ENCODE results near the gene PTPN21.
"Not testable (repeated sequence)": the region's sequence is repeated elsewhere in the genome, so short reads cannot be mapped to it uniquely, and the experiment has no call there.

PTPN21 gene

DNA sequence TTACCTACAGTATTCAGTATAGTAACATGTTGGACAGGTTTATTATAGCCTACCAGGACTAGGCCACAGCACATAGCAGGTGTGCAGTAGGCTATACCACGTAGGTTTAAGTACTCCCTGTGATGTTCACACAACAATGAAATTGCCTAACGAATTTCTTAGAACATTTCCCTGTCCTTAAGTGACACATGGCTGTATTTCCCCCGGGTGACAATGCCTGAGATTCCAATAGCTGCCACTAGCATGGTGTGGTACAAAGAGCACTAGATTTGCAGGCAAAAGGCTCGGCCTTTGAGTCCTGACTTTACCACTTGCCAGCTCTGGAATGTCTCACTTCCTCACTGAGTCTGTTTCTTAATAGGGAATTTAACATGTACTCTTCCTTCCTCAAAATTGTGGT, 19.7 kb downstream of the PTPN21 start (continued):
- no peak for TF ChIP-seq ZNF513 (tag by site-specific recombination; IDR thresholded peaks at IDR 0.05)
- no peak for TF ChIP-seq RBAK (tag by site-specific recombination; IDR thresholded peaks at IDR 0.05)
- no peak for TF ChIP-seq ZNF76 (tag by site-specific recombination; IDR thresholded peaks at IDR 0.05; ENCODE audit: borderline replicate concordance, low read depth)
- no peak for TF ChIP-seq ZNF501 (tag by site-specific recombination; IDR thresholded peaks at IDR 0.05)
- no peak for TF ChIP-seq SCRT2 (tag by site-specific recombination; IDR thresholded peaks at IDR 0.05)

DNA sequence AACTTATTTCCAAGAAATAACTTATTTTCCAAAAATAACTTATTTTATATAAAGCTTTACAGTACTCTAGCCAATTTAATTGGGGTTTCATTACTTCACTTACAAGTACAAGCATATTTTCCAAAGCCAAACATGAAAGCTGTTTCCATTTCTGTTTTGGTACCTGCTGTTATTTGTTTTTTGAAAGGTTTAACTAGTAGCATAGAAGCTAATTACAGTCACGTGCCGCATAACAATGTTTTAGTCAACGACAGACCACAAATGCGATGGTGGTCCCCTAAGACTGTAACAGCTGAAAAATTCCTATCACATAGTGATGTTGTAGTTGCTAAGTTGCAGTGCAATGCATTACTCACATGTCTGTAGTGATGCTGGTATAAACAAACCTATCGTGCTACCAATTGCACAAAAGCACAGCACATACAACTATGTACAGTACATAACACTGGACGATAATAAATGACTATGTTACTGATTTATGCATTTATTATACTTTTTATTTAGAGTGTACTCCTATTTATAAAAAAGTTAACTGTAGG, 21.7 kb downstream of the PTPN21 start:
- Histone ChIP-seq H3K27ac (ENCODE audit: extremely low read depth, low read depth, low read length) (no peak overlapping the region), H3K36me3 (ENCODE audit: control insufficient read depth in 2 of 2, insufficient read depth in 1 of 2, low read length in 2 of 2) (peaks cover 0 to 9% of the 10 kb centered on the region in 2 experiments; a peak in 2 of 3 replicates), H3K4me3 (ENCODE audit: low read depth, low read length) (no peak overlapping the region), H3K4me1 (ENCODE audit: control insufficient read depth, insufficient read depth, low read length) (peaks cover 3% of the 10 kb centered on the region; the same call in 1 of the 2 replicates), H3K9me3 (ENCODE audit: control insufficient read depth, insufficient read depth, low read depth, low read length) (no peaks in the 10 kb centered on the region)
- ChIA-PET CTCF (no interaction called here), POLR2A (no interaction called here)
- no peak for TF ChIP-seq ZNF266 (tag by site-specific recombination; IDR thresholded peaks at IDR 0.05; ENCODE audit: low read depth)
- TF ChIP-seq ZNF404 (tag by site-specific recombination; IDR thresholded peaks at IDR 0.05): no peak
- no peak for TF ChIP-seq ZNF623 (tag by site-specific recombination; IDR thresholded peaks at IDR 0.05)
- no peak for TF ChIP-seq ZBTB20 (tag by site-specific recombination; IDR thresholded peaks at IDR 0.05)
- no peak for TF ChIP-seq ZNF324 (tag by site-specific recombination; IDR thresholded peaks at IDR 0.05)
- no peak for TF ChIP-seq BCL11B (tag by site-specific recombination; IDR thresholded peaks at IDR 0.05; ENCODE audit: low read depth)
- no peak for TF ChIP-seq AEBP2 (tag by site-specific recombination; IDR thresholded peaks at IDR 0.05; ENCODE audit: borderline replicate concordance)
- TF ChIP-seq ZNF768 (tag by site-specific recombination; IDR thresholded peaks at IDR 0.05): no peak
- no peak for TF ChIP-seq ZNF585B (tag by site-specific recombination; IDR thresholded peaks at IDR 0.05)
- no peak for TF ChIP-seq ZNF114 (tag by site-specific recombination; IDR thresholded peaks at IDR 0.05)
- TF ChIP-seq ZNF785 (tag by site-specific recombination; IDR thresholded peaks at IDR 0.05): no peak
- no peak for TF ChIP-seq ZNF48 (tag by site-specific recombination; IDR thresholded peaks at IDR 0.05)
- no peak for TF ChIP-seq ZNF776 (tag by site-specific recombination; IDR thresholded peaks at IDR 0.05; ENCODE audit: borderline replicate concordance)

DNA sequence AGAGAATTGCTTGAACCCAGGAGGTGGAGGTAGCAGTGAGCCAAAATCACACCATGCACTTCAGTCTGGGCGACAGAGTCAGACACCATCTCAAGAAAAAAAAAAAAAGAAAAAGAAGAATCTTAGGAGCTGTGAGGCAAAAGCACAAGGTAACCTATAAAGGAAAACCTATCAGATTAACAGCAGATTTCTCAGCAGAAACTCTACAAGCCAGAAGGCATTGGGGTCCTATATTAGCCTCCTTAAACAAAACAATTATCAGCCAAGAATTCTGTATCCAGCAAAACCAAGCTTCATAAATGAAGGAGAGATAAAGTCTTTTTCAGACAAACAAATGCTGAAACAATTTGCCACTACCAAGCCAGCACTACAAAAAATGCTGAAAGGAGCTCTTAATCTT, 24.9 kb downstream of the PTPN21 start:
- POLR2A ChIA-PET; CTCF ChIA-PET; H3K9me3 ChIP-seq (ENCODE audit: control insufficient read depth, insufficient read depth, low read depth, low read length): not testable (repeated sequence)

GRCh38 chr14:88522393-88522792, 32.4 kb downstream of the PTPN21 start:
- CTCF ChIA-PET: interaction anchor here (0.7 kb wide), 1 partner anchor 13 kb away, joined by 3 read pairs; no protein-coding TSS in a partner anchor
- Histone ChIP-seq H3K4me1 (ENCODE audit: control insufficient read depth, insufficient read depth, low read length) (no peaks in the 10 kb centered on the region), H3K9me3 (ENCODE audit: control insufficient read depth, insufficient read depth, low read depth, low read length) (no peaks in the 10 kb centered on the region), H3K4me3 (ENCODE audit: low read depth, low read length) (no peak overlapping the region), H3K36me3 (ENCODE audit: control insufficient read depth in 2 of 2, insufficient read depth in 1 of 2, low read length in 2 of 2) (no peaks in the 10 kb centered on the region), H3K27ac (ENCODE audit: extremely low read depth, low read depth, low read length) (no peak overlapping the region)
- TF ChIP-seq ZNF596 (tag by site-specific recombination; IDR thresholded peaks at IDR 0.05) (no peak), YY2 (tag by site-specific recombination; IDR thresholded peaks at IDR 0.05) (no peak), OVOL3 (tag by site-specific recombination; IDR thresholded peaks at IDR 0.05) (no peak), ZNF16 (tag by site-specific recombination; IDR thresholded peaks at IDR 0.05; ENCODE audit: low read depth) (no peak), KLF7 (tag by site-specific recombination; IDR thresholded peaks at IDR 0.05; ENCODE audit: borderline replicate concordance) (no peak), ZNF302 (tag by site-specific recombination; IDR thresholded peaks at IDR 0.05; ENCODE audit: low read depth) (no peak), ZNF585B (tag by site-specific recombination; IDR thresholded peaks at IDR 0.05) (no peak)
- TF ChIP-seq, protein P1, sequence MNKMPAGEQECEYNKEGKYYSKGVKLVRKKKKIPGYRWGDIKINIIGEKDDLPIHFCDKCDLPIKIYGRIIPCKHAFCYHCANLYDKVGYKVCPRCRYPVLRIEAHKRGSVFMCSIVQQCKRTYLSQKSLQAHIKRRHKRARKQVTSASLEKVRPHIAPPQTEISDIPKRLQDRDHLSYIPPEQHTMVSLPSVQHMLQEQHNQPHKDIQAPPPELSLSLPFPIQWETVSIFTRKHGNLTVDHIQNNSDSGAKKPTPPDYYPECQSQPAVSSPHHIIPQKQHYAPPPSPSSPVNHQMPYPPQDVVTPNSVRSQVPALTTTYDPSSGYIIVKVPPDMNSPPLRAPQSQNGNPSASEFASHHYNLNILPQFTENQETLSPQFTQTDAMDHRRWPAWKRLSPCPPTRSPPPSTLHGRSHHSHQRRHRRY (tag by site-specific recombination; IDR thresholded peaks at IDR 0.05): no peak
- POLR2A ChIA-PET: no interaction called here

More for the DNA sequence above, 24.9 kb downstream of the PTPN21 start:
- not testable (repeated sequence) for H3K4me3 ChIP-seq (ENCODE audit: low read depth, low read length); H3K27ac ChIP-seq (ENCODE audit: extremely low read depth, low read depth, low read length); H3K36me3 ChIP-seq (ENCODE audit: control insufficient read depth in 2 of 2, insufficient read depth in 1 of 2, low read length in 2 of 2); H3K4me1 ChIP-seq (ENCODE audit: control insufficient read depth, insufficient read depth, low read length)
